ENCODE data around the gene MEGF11.

- TF ChIP-seq, protein P1, sequence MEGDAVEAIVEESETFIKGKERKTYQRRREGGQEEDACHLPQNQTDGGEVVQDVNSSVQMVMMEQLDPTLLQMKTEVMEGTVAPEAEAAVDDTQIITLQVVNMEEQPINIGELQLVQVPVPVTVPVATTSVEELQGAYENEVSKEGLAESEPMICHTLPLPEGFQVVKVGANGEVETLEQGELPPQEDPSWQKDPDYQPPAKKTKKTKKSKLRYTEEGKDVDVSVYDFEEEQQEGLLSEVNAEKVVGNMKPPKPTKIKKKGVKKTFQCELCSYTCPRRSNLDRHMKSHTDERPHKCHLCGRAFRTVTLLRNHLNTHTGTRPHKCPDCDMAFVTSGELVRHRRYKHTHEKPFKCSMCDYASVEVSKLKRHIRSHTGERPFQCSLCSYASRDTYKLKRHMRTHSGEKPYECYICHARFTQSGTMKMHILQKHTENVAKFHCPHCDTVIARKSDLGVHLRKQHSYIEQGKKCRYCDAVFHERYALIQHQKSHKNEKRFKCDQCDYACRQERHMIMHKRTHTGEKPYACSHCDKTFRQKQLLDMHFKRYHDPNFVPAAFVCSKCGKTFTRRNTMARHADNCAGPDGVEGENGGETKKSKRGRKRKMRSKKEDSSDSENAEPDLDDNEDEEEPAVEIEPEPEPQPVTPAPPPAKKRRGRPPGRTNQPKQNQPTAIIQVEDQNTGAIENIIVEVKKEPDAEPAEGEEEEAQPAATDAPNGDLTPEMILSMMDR (IDR thresholded peaks at IDR 0.05): no peak
- no peak for TF ChIP-seq EP300 (IDR thresholded peaks at IDR 0.05)
- TF ChIP-seq POLR2A (IDR thresholded peaks at IDR 0.05): no peak
These were observed 281.9 kb downstream of the MEGF11 start for GRCh38 chr15:65971741-65971995.
